ENCODE measurements around the gene EPB41L4B. TPM values are rescaled to one million over a fixed set of nuclear protein-coding genes. Genes with fewer than 3 reads are reported as not detected.

The EPB41L4B gene
- total and polyA plus RNA-seq, 8 donors, result 36.8 to 122 (median 93.3) TPM

GRCh38 chr9:109248133-109248581, 72.7 kb downstream of the EPB41L4B start:
- Histone ChIP-seq H3K36me3 (no peaks in the 10 kb centered on the region), H3K27me3 (no peaks in the 10 kb centered on the region), H3K27ac (peak overlapping the region; percentile 82 to 93 (median 86)), H3K4me1 (peaks cover 58 to 67% (median 65%) of the 10 kb centered on the region in 3 donors), H3K9me3 (no peaks in the 10 kb centered on the region), H3K4me3 (no peak overlapping the region)
- ATAC-seq (peak; percentile 43 to 60 (median 47)), DNase-seq (peak in 5 of 6 donors; percentile 75 to 86 (median 77)), FAIRE-seq (no peak)
- TF ChIP-seq CTCF (IDR thresholded peaks at IDR 0.05), result no peak
- intact Hi-C loops (cut with DNase I), result loop anchor here in 1 of 3 donors (5.0 kb wide), 1 partner anchor 69 kb away; no protein-coding TSS in a partner anchor
- WGBS, 2 donors, result 24 to 30% methylated on average over 7 of the region's 7 CpGs

GRCh38 chr9:109247228-109247627, 73.6 kb downstream of the EPB41L4B start:
- H3K4me3 ChIP-seq, result no peak overlapping the region
- peak overlapping the region; percentile 82 to 93 (median 86) for H3K27ac ChIP-seq
- no peaks in the 10 kb centered on the region for H3K36me3 ChIP-seq
- no peaks in the 10 kb centered on the region for H3K27me3 ChIP-seq
- intact Hi-C loops (cut with DNase I), result loop anchor here in 1 of 3 donors (5.0 kb wide), 1 partner anchor 70 kb away; no protein-coding TSS in a partner anchor
- no peak for ATAC-seq
- no peak for DNase-seq
- no peaks in the 10 kb centered on the region for H3K9me3 ChIP-seq
- peaks cover 50 to 57% (median 56%) of the 10 kb centered on the region in 3 donors for H3K4me1 ChIP-seq
- no peak for FAIRE-seq
- no peak for TF ChIP-seq CTCF (IDR thresholded peaks at IDR 0.05)

- Histone ChIP-seq H3K4me1 (peaks cover 43 to 50% (median 49%) of the 10 kb centered on the region in 3 donors), H3K27ac (peak overlapping the region; percentile 82 to 93 (median 86)), H3K36me3 (peaks cover 0 to 6% (median 0%) of the 10 kb centered on the region in 3 donors), H3K27me3 (no peaks in the 10 kb centered on the region), H3K9me3 (no peaks in the 10 kb centered on the region), H3K4me3 (no peak overlapping the region)
- ATAC-seq (peak; percentile 59 to 73 (median 62)), FAIRE-seq (no peak), DNase-seq (peak; percentile 72 to 89 (median 86))
- no peak for TF ChIP-seq CTCF (IDR thresholded peaks at IDR 0.05)
- 46 to 49% methylated on average over 6 of the region's 6 CpGs for WGBS, 2 donors
- intact Hi-C loops (cut with DNase I), result loop anchor here in 1 of 3 donors (5.0 kb wide), 1 partner anchor 71 kb away; no protein-coding TSS in a partner anchor
Measured at GRCh38 chr9:109246533-109246932, 74.3 kb downstream of the EPB41L4B start.

GRCh38 chr9:109245310-109245897, 75.5 kb downstream of the EPB41L4B start:
- Histone ChIP-seq H3K4me3 (no peak overlapping the region), H3K9me3 (no peaks in the 10 kb centered on the region), H3K27me3 (no peaks in the 10 kb centered on the region), H3K4me1 (peaks cover 36 to 45% (median 42%) of the 10 kb centered on the region in 3 donors), H3K27ac (peak overlapping the region in 3 of 4 donors; percentile 82 to 93 (median 88)), H3K36me3 (peaks cover 0 to 15% (median 0%) of the 10 kb centered on the region in 3 donors)
- intact Hi-C loops (cut with DNase I), result loop anchor here in 1 of 3 donors (5.0 kb wide), 1 partner anchor 72 kb away; no protein-coding TSS in a partner anchor
- 48 to 51% methylated on average over 6 of the region's 6 CpGs for WGBS, 2 donors
- no peak for TF ChIP-seq CTCF (IDR thresholded peaks at IDR 0.05)
- no peak for FAIRE-seq
- no peak for DNase-seq
- ATAC-seq, result no peak
